ENCODE measurements around the gene PRSS53. TPM values are rescaled to one million over a fixed set of nuclear protein-coding genes. Genes with fewer than 3 reads are reported as not detected.

Gene PRSS53
- total RNA-seq, 2 experiments from 2014 or later: 3.7 to 5.7 TPM

DNA sequence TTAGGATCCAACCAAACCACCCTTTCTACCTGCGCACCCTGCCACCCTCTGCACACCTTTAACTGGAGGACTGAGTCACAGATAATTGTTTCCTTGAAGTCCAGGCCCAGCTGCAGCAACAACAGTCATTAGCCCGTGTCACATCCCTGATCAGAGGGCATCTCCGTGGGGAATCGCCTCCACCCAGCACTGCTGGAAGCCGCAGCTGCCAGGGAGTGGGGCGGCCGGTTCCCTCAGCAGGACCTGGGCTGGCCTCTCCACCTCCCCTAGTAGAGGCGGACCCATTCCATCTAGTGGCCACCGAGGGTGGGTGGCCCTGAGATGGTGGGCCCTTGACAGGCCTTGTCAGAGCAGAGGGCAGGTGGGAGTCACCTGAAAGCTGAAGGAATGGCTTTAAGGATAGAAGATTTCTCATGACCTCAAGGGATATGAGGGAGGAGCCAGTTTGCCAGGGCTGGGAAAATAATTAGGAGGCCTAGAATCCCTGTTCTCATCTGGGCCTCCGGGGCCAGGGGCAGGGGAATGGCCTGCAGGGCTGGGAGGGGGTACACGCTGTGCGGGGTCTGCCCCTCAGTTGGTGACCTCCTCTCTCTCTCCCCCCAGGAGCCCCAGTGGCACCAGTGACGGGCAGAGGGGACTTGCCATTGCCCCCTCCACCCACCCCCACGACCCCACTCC lies 6.2 kb downstream of the PRSS53 start:
- Histone ChIP-seq H3K27ac (ENCODE audit: low read depth, low read length, poor library complexity, severe bottlenecking) (no peak overlapping the region), H3K9me3 (ENCODE audit: low read length) (no peaks in the 10 kb centered on the region), H3K79me2 (ENCODE audit: insufficient read depth, low read depth, low read length) (no peaks in the 10 kb centered on the region), H3K4me3 (ENCODE audit: low read depth, low read length, poor library complexity, severe bottlenecking) (no peak overlapping the region), H3K36me3 (ENCODE audit: insufficient read depth, low read length) (peaks cover 74% of the 10 kb centered on the region), H4K20me1 (ENCODE audit: insufficient read depth, low read length) (no peaks in the 10 kb centered on the region), H3K9me2 (ENCODE audit: insufficient read depth, low read length) (no peaks in the 10 kb centered on the region), H3K4me2 (ENCODE audit: low read length) (no peak overlapping the region), H2AFZ (ENCODE audit: low read length) (no peak overlapping the region), H3K4me1 (ENCODE audit: insufficient read depth, low read length, poor library complexity, severe bottlenecking) (no peaks in the 10 kb centered on the region)
- ChIA-PET POLR2A (no interaction called here), CTCF (ENCODE audit: unreplicated experiment) (no interaction called here)
- DNase-seq (ENCODE audit: low spot score): no peak
- intact Hi-C loops (cut with micrococcal nuclease; ENCODE audit: unreplicated experiment): no loop called here
- no TSS peak for BruUV-seq (replicated peaks)
- TF ChIP-seq EZH2phosphoT487 (IDR thresholded peaks at IDR 0.05; ENCODE audit: borderline replicate concordance, low read depth, low read length): no peak
- TF ChIP-seq CTCF (conservative IDR thresholded peaks at IDR 0.05; ENCODE audit: low read length): no peak

DNA sequence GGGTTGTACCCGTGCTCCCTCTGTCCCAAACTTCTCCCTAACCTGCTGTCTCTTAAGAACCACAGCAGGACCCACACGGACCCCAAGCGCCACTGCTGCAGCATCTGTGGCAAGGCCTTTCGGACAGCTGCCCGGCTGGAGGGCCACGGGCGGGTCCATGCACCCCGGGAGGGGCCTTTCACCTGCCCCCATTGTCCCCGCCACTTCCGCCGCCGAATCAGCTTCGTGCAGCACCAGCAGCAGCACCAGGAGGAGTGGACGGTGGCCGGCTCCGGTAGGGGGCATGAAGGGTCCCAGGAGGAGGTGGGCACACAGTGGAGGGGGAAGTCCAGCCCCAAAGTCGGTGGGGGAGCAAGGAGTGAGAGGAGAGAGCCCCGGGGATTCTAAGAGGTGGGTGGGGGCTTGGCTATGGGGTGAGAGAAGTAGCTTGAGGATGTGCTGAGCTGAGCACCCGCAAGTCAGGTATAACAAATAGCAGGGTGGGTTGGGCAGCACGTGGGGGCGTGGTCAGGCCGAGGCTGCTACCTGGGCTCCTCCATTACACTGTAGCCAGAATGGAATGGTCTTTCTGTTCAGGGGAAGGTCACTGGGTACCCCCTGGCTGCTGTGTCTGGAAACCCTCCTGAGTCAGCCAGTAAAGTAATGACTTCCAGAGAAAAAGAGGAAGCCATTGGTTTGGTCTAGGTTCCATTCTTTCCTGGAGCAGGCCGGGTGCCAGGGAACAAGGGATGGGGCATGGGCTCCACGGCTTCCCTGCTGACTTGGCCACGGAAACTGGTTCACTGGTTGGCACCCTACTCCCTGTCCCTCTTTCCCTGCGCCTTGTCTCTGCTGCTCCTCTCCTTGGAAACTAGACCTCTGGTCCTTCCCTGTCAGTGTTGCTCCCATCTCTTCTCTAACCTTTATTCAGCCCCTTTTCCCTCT lies 7.1 kb downstream of the PRSS53 start:
- POLR2A ChIA-PET: no interaction called here
- no peak for DNase-seq (ENCODE audit: low spot score)
- CTCF ChIA-PET (ENCODE audit: unreplicated experiment): no interaction called here
- Histone ChIP-seq H3K9me3 (ENCODE audit: low read length) (no peaks in the 10 kb centered on the region), H2AFZ (ENCODE audit: low read length) (no peak overlapping the region), H3K9me2 (ENCODE audit: insufficient read depth, low read length) (no peaks in the 10 kb centered on the region), H3K4me3 (ENCODE audit: low read depth, low read length, poor library complexity, severe bottlenecking) (no peak overlapping the region), H3K4me2 (ENCODE audit: low read length) (no peak overlapping the region), H3K79me2 (ENCODE audit: insufficient read depth, low read depth, low read length) (no peaks in the 10 kb centered on the region), H4K20me1 (ENCODE audit: insufficient read depth, low read length) (no peaks in the 10 kb centered on the region), H3K36me3 (ENCODE audit: insufficient read depth, low read length) (peaks cover 75% of the 10 kb centered on the region), H3K4me1 (ENCODE audit: insufficient read depth, low read length, poor library complexity, severe bottlenecking) (no peaks in the 10 kb centered on the region), H3K27ac (ENCODE audit: low read depth, low read length, poor library complexity, severe bottlenecking) (no peak overlapping the region)
- intact Hi-C loops (cut with micrococcal nuclease; ENCODE audit: unreplicated experiment): no loop called here
- TF ChIP-seq CTCF (conservative IDR thresholded peaks at IDR 0.05; ENCODE audit: low read length): no peak
- no peak for TF ChIP-seq EZH2phosphoT487 (IDR thresholded peaks at IDR 0.05; ENCODE audit: borderline replicate concordance, low read depth, low read length)
- BruUV-seq (replicated peaks): no TSS peak
